ENCODE data around the gene HPS5. TPM values are rescaled to one million over a fixed set of nuclear protein-coding genes. Genes with fewer than 3 reads are reported as not detected.

The HPS5 gene
- total and polyA plus RNA-seq, 2 of the 13 experiments (the other 11 are each of a cell fraction or from before 2014, with no cell fraction given): 6.6 to 25.5 TPM

DNA sequence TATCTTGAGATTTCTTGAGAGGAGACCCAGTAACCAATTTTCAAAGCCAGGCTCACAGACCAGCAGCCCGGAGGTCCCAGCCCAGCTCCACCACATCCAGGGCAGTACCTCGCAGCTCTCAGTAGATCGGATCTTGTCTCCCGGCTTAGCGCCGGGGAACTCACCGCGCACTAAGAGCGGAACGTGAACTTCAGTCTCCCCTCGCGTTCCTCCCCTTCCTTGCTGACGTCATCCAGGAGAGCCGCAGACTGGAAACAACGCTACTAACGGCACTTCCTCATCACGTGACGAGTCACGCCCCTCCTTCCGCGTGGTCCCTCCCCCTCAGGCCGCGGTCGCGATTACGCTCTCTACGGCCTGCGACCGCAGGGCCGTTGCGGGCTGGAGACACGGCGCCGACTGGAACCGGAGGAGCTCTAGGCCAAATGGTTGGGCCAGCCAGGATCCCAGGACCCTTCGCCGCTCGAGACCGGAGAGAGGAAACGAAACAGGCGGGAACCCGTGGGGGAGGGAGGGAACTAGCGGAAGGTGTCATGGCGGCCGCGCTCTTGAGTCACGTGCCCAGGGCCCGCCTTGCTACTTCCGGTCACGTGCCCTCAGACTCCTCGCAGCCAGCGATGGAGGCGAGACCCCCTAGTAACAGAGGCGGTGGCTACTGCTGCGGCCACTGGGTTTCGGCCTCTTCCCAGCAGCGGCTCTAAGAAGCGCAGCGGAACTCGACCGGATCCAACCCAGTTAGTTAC is at the start of gene HPS5, which contains the start of gene GTF2H1 (continued):
- TF ChIP-seq, protein P1, sequence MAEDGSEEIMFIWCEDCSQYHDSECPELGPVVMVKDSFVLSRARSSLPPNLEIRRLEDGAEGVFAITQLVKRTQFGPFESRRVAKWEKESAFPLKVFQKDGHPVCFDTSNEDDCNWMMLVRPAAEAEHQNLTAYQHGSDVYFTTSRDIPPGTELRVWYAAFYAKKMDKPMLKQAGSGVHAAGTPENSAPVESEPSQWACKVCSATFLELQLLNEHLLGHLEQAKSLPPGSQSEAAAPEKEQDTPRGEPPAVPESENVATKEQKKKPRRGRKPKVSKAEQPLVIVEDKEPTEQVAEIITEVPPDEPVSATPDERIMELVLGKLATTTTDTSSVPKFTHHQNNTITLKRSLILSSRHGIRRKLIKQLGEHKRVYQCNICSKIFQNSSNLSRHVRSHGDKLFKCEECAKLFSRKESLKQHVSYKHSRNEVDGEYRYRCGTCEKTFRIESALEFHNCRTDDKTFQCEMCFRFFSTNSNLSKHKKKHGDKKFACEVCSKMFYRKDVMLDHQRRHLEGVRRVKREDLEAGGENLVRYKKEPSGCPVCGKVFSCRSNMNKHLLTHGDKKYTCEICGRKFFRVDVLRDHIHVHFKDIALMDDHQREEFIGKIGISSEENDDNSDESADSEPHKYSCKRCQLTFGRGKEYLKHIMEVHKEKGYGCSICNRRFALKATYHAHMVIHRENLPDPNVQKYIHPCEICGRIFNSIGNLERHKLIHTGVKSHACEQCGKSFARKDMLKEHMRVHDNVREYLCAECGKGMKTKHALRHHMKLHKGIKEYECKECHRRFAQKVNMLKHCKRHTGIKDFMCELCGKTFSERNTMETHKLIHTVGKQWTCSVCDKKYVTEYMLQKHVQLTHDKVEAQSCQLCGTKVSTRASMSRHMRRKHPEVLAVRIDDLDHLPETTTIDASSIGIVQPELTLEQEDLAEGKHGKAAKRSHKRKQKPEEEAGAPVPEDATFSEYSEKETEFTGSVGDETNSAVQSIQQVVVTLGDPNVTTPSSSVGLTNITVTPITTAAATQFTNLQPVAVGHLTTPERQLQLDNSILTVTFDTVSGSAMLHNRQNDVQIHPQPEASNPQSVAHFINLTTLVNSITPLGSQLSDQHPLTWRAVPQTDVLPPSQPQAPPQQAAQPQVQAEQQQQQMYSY (CRISPR knock-in tag; IDR thresholded peaks at IDR 0.05): no peak
- peak; percentile 97 for TF ChIP-seq FOXK1 (CRISPR knock-in tag; IDR thresholded peaks at IDR 0.05; ENCODE audit: borderline replicate concordance, low read depth)
- TF ChIP-seq, protein P2, sequence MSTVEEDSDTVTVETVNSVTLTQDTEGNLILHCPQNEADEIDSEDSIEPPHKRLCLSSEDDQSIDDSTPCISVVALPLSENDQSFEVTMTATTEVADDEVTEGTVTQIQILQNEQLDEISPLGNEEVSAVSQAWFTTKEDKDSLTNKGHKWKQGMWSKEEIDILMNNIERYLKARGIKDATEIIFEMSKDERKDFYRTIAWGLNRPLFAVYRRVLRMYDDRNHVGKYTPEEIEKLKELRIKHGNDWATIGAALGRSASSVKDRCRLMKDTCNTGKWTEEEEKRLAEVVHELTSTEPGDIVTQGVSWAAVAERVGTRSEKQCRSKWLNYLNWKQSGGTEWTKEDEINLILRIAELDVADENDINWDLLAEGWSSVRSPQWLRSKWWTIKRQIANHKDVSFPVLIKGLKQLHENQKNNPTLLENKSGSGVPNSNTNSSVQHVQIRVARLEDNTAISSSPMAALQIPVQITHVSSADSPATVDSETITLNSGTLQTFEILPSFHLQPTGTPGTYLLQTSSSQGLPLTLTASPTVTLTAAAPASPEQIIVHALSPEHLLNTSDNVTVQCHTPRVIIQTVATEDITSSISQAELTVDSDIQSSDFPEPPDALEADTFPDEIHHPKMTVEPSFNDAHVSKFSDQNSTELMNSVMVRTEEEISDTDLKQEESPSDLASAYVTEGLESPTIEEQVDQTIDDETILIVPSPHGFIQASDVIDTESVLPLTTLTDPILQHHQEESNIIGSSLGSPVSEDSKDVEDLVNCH (CRISPR knock-in tag; IDR thresholded peaks at IDR 0.05): no peak
- peak; percentile 82 for TF ChIP-seq GABPA (IDR thresholded peaks at IDR 0.05; ENCODE audit: low read depth, low read length)
- TF ChIP-seq GABPA (CRISPR knock-in tag; IDR thresholded peaks at IDR 0.05; ENCODE audit: low read depth): peak; percentile 95
- peak; percentile 92; the same call in 1 of the 2 replicates for TF ChIP-seq ZNF788 (CRISPR knock-in tag; IDR thresholded peaks at IDR 0.05; ENCODE audit: borderline replicate concordance)
- TF ChIP-seq ZNF382 (CRISPR knock-in tag; IDR thresholded peaks at IDR 0.05; ENCODE audit: borderline replicate concordance): no peak
- TF ChIP-seq, protein P3, sequence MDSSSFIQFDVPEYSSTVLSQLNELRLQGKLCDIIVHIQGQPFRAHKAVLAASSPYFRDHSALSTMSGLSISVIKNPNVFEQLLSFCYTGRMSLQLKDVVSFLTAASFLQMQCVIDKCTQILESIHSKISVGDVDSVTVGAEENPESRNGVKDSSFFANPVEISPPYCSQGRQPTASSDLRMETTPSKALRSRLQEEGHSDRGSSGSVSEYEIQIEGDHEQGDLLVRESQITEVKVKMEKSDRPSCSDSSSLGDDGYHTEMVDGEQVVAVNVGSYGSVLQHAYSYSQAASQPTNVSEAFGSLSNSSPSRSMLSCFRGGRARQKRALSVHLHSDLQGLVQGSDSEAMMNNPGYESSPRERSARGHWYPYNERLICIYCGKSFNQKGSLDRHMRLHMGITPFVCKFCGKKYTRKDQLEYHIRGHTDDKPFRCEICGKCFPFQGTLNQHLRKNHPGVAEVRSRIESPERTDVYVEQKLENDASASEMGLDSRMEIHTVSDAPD (CRISPR knock-in tag; IDR thresholded peaks at IDR 0.05): peak; percentile 44; the same call in 1 of the 2 replicates
- TF ChIP-seq ZNF446 (CRISPR knock-in tag; IDR thresholded peaks at IDR 0.05): peak; percentile 80; the same call in 1 of the 2 replicates
- TF ChIP-seq ZNF431 (CRISPR knock-in tag; IDR thresholded peaks at IDR 0.05; ENCODE audit: borderline replicate concordance, low read depth): peak; percentile 61; the same call in 1 of the 2 replicates
- TF ChIP-seq, protein P4, sequence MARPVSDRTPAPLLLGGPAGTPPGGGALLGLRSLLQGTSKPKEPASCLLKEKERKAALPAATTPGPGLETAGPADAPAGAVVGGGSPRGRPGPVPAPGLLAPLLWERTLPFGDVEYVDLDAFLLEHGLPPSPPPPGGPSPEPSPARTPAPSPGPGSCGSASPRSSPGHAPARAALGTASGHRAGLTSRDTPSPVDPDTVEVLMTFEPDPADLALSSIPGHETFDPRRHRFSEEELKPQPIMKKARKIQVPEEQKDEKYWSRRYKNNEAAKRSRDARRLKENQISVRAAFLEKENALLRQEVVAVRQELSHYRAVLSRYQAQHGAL (CRISPR knock-in tag; IDR thresholded peaks at IDR 0.05; ENCODE audit: not compliant biosample characterization): peak; percentile 78
- TF ChIP-seq ZNF501 (CRISPR knock-in tag; IDR thresholded peaks at IDR 0.05): peak; percentile 97
- TF ChIP-seq, protein P5, sequence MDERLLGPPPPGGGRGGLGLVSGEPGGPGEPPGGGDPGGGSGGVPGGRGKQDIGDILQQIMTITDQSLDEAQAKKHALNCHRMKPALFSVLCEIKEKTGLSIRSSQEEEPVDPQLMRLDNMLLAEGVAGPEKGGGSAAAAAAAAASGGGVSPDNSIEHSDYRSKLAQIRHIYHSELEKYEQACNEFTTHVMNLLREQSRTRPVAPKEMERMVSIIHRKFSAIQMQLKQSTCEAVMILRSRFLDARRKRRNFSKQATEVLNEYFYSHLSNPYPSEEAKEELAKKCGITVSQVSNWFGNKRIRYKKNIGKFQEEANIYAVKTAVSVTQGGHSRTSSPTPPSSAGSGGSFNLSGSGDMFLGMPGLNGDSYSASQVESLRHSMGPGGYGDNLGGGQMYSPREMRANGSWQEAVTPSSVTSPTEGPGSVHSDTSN (CRISPR knock-in tag; IDR thresholded peaks at IDR 0.05): peak; percentile 8; the same call in 1 of the 2 replicates
- no peak for TF ChIP-seq SCMH1 (CRISPR knock-in tag; IDR thresholded peaks at IDR 0.05; ENCODE audit: borderline replicate concordance)
- TF ChIP-seq ZNF550 (CRISPR knock-in tag; IDR thresholded peaks at IDR 0.05; ENCODE audit: borderline replicate concordance): peak; percentile 77; the same call in 1 of the 2 replicates
- peak; percentile 58; the same call in 1 of the 2 replicates for TF ChIP-seq SMAD9 (CRISPR knock-in tag; IDR thresholded peaks at IDR 0.05)
- TF ChIP-seq ZNF891 (CRISPR knock-in tag; IDR thresholded peaks at IDR 0.05): peak; percentile 97
